Esophagus muscularis mucosa (tissue), 3 donors: Measurements from ENCODE around the gene NPC1.

ENCODE experiments used
- CTCF ChIP-seq, 3 experiments: fragments of 200-600 bp in 2 of 3; fragments of 450-650 bp in 1 of 3; sonication (generic) in 2 of 3; IDR thresholded peaks; one replicate each; pipeline ENCODE4 v1.5.1; 2017 to 2019; ENCODE audit warnings: antibody characterized with exemption in 3 of 3, mild to moderate bottlenecking in 2 of 3, moderate library complexity in 1 of 3
- POLR2A ChIP-seq: fragments of 450-650 bp; IDR thresholded peaks from one replicate; pipeline ENCODE4 v1.6.1; 2017; ENCODE audit warnings: antibody characterized with exemption, moderate library complexity, mild to moderate bottlenecking, low read depth
- POLR2AphosphoS5 ChIP-seq, 2 donors: sonication (generic); formaldehyde crosslinking; IDR thresholded peaks; one replicate each; pipeline ENCODE4 v1.6.1; 2017; ENCODE audit warnings: antibody characterized with exemption in 2 of 2

- TF ChIP-seq POLR2A, result no peak
- no peak for TF ChIP-seq POLR2AphosphoS5 (IDR thresholded peaks at IDR 0.05)
- TF ChIP-seq CTCF (IDR thresholded peaks at IDR 0.05), result no peak
Measured at GRCh38 chr18:23503963-23504344, 82.4 kb downstream of the NPC1 start.
